GM19099 (cell line): ENCODE data around the gene PDHB.

Experiments
- POLR2A ChIP-seq: IDR thresholded peaks from 3 replicates; pipeline ENCODE4 v1.6.1; 2011; ENCODE audit warnings: low read depth; ENCODE audit not compliant: insufficient read length; ENCODE audit errors: extremely low read depth

PDHB gene

DNA sequence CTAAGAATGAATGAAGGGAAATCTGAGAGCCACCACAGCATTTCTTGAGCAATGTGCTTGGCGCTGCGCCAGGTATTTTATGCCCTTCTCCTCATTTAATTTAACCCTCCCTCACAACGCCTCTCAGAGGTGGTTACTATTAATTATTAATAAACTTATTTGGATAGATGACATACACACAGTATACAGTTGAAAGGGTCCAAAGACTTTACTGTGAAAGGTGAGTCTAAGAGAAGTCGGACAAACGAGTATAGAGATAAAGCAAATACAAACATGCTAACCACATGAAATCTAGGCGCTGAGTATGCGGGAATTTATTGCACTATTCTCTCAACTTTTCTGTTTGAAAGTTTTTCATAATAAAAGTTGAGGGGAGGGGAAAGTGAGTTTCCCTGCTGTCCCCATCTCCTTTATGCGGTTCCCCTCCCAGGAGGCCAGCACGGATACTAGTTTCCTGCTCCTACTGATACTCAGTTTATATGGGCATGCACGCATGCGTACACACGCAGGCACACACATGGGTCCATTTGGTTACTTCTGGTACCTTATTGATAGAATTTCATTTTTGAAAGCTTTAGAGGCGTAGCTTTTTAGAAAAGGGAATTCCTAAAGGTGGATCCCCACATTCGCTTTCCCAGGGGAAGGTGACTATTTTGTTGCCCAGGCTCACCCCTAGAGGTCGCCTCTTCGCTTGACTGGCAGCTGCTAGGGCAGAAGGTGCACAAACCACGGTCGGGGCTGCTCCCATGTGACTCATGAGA, 29.7 kb upstream of the PDHB start:
- no peak for TF ChIP-seq POLR2A

DNA sequence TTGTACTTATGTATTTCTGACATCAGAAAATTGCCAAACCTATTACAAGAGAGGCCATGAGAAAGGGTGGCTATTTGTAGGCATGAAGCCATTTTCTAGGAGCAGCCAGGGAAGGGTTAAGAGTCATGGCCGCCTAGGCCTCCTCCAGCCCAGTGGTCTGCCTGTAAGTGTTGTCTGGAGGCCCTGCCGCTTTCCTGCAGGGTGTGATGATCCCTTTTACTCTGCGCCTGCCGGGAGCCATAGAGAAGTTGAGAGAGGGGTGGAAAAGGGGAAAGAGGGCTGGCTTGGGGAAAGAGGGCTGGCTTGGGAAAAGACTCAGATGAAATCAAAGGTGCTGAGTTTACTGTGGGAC, 29.2 kb upstream of the PDHB start:
- TF ChIP-seq POLR2A: no peak

DNA sequence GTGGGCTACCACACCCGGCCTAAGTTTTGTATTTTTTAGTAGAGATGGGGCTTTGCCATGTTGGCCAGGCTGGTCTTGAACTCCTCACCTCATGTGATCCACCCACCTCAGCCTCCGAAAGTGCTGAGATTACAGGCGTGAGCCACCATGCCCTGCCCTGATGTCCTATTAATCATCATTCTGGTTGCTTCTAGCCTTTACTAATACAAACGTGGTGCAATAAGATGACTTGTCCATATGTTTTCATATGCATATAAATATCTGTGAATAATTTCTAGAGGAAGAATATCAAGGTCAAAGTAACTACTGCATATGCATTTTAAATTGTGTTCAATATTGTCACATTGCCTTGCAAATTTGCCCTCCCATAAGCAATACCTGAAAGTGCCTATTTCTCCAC, 25.5 kb upstream of the PDHB start:
- TF ChIP-seq POLR2A: no peak

DNA sequence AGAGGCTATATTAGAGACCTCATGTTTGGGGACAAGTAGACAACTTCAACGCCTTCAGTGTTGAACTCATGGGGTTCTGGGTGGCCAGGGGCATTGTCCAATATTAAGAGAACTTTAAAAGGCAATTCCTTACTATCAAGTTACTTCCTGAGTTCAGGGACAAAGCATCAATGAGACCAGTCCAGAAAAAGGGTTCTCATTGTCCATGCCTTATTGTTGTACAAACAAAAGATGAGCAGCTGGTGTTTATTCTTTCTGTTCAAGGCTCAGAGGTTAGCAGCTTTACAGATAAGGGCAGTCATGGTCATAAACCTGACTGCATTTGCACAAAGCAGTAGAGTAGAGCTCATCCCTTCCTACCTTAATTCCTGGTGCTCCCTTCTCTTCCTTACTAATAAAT, 18.5 kb upstream of the PDHB start:
- no peak for TF ChIP-seq POLR2A

DNA sequence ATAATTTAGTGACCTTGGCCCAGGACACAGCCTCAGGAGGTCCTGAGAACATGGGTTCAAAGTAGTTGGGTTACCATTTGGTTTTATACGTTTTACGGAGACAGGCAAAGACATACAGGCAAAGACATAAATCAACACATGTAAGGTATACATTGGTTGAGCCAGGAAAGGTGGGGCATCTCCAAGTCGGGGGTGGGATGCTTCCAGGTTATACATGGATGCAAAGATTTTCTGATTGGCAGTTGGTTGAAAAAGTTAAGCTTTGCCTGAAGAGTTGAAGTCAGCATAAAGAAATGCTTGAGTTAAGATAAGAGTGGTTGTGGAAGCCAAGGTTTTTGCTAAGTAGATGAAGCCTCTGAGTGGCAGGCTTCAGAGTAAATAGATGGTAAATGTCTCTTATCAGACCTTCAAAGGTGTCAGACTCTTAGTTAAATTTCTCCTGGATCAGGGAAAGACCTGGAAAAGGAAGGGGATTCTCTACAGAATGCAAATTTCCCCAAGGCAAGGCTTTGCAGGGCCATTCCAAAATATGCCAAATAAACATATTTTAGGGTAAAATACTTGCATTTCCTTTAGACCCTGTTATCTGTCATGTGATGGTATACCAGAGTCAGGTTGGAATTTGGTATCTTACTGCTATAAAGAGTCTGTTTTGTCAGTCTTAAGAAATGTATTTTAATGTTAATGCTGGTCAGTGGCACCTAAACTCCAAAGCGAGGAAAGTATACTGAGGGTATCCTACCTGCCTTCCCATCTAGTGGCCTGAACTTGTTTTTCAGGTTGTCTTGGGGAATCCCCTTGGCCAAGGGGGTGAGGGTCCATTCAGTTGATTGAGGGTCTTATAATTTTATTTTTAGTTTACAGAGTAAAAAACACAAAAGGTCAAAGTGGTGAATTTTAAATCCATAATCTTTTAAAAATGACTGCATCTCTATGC, 8.2 kb upstream of the PDHB start:
- TF ChIP-seq POLR2A: no peak

DNA sequence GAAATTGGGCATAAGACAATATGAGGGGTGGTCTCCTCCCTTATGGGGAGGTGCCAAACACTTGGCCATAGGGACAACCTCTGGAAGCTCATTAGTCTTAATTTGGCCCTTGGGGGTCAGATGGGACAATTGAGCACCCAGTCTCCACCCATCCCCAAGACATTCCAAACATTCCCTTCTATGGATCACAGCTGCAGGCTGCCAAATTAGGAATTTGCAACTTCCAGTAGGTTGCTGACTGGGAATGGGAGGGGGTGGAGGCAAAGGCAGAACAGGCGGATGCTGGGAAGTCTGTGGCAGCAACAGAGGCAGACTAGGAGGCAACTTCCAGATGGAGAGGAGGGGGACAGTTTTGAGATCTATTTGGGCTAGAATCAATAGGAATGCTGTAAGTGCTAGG, 1.4 kb upstream of the PDHB start:
- no peak for TF ChIP-seq POLR2A

DNA sequence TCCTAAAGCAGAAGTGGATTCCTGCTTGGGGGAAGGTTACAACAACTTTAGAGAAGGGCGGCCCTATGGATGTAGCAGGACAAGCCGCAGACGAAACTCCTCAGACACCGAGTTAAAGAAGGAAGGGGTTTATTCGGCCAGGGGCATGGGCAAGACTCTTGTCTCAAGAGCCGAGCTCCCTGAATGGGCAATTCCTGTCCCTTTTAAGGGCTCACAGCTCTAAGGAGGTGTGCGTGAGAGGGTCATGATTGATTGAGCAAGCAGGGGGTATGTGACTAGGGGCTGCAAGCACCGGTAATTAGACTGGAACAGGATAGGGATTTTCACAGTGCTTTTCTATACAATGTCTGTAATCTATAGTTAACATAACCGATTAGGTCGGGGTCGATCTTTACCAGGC, 879 bp upstream of the PDHB start:
- TF ChIP-seq POLR2A: no peak

DNA sequence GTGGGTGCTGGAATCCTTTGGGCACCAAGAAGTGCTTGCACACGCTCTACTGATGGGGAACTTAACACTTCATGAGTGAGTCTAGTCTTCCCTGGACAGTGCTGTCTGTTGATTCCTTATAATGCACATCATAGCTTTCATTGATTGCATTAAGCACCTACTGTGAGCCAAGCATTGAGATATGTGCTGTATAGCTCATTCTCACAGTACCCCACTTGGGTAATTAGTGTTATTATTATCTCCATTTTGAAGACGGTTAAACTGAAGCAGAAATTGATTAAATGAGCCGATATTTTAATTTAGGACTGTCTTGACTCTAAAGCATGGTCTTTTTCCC, 504 bp upstream of the PDHB start:
- no peak for TF ChIP-seq POLR2A

DNA sequence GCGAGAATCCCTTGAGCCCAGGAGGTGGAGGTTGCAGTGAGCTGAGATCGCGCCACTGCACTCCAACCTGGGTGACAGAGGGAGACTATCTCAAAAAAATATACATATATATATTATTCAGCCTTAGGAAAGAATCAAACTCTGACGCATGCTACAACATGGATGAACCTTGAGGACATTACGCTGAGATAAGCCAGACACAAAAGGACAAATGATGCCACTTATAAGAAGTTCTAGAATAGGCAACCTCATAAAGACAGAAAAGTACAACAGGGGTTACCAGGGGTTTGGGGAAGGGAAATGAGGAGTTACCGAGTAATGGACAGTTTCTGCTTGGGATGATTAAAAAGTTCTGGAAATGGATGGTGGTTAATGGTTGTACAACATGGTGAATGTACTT, 727 bp downstream of the PDHB start:
- no peak for TF ChIP-seq POLR2A

DNA sequence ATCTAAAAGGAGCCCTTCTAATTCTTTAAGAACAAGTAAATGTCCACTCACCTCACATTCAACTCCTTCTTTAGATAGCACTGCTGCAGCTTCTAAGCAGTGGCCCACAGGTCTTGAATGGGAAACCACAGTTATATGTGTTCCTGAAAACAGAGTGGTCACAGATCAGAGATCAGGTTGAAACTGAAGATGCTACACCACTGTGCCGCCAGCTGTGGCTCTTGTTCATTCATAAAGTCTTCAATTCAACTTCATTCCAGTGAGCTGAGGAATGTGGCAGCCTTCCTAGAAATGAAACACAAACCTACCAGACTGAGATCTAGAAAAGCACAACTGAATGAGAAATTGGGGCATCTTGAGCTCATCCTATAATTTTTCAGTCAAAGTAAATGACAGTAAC, 4.0 kb downstream of the PDHB start:
- TF ChIP-seq POLR2A: no peak

DNA sequence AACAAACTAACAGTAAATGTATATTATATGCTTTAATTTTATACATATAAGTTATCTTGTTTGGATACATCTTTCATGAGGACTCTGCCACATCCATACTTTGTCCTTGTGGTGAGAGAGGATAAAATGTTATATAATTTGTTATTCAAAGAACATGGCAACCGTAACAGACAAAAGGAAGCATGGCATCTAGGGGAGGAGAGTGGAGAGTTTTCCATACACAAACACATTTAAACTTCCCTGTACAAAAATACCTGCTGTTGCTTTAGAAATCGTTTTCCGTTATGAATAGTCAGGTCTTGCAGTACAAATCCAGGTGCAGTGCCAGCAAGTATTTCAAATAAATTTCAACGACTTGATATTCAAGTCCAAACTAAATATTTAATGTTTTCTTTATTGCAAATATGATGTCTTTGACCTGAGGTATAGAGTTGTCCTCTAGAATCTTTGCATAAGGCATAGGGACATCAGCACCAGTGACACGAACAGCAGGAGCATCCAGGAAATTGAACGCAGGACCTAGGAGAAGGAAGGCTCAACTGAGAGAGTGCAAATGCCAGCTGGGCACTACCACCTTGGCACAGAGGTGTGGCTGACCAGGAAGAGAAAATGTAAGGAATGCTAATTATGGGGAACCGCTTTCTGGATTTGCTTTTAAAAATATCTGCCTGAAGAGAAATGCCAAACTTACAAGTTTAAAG, 5.8 kb downstream of the PDHB start:
- TF ChIP-seq POLR2A: no peak

DNA sequence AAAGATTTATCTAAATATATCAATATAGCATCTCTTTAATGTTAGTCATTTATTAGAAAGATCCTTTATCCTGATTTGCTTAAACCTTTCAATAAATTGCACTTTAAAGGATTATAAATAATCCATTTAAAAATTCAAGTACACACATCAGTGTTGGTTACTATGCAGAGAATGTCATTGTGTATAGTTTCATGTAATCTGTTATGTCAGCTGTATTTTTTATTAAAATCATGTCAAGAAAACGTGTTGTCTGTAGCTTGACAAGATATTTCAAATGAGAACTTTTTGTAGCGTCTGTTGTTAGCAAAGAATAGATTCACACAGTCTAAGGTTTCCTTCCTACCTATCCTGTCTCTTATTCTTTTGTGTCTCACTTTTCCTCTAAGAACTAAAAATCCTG, 7.8 kb downstream of the PDHB start:
- no peak for TF ChIP-seq POLR2A

DNA sequence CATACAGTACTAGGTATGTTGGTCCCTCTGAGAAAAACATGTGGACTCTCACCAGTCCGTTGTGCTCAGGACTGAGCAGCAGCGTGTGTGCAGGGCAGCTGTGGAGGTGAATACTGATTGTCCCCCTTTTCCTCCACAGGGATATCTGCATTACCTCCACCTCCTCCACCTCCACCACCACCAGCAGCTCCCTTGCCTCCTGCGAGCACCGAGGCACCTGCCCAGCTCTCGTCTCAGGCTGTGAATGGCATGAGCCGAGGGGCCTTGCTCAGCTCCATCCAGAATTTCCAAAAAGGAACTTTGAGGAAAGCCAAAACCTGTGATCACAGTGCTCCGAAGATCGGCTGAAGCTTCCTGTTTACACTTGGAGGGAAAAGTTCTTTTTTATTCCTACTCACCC, 9.0 kb downstream of the PDHB start:
- no peak for TF ChIP-seq POLR2A

DNA sequence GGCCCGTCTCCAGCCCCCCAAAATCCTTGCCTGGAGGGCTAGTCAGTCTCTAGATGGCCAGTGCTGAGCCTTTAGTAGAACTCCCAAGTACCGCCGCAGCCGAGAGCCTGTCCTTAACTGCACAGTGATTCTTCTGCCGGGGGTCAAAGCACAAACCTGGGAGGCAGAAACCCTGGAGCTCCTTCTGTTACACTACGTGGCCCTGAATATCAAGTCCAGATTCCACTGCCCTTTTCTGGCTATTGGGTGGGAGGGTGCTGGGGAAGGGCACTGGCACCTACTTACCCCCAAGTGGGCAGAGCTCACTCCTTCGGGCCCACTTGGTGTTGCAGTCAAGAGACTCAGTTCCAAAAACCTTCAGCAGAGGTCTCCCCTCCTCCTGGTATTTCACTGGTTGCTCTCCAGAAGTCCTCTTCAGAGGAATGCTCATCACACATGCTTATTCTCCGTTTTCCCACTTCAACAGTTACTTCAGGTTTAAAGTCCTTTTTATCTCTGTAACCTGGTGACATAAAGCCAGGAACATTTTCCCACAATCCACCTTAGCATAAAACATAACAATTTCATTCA, 10.8 kb downstream of the PDHB start:
- TF ChIP-seq POLR2A: no peak

DNA sequence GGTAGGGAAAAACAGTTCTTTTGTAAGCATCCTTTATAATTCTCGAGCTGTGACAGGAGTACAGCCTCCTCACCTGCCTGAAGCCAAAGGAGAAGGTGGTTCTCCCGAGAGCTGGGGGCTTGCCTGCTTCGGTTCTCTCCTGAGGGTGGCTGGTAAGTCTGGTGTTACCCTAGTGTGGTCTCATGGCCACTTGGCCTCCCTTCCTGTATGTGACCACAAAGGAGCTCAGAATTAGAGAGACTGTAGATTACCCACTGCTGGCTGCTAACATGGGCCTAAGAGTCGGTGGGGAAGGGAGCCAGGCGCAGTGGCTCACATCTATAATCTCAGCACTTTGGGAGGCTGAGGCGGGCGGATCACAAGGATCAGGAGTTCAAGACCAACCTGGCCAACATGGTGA, 12.6 kb downstream of the PDHB start:
- no peak for TF ChIP-seq POLR2A
